Bronchial epithelial cell (primary cell): ENCODE measurements around the gene NPHP1. TPM values are rescaled to one million over a fixed set of nuclear protein-coding genes. Genes with fewer than 3 reads are reported as not detected.
"Not testable (repeated sequence)": the region's sequence is repeated elsewhere in the genome, so short reads cannot be mapped to it uniquely, and the experiment has no call there.

ENCODE experiments used
- DNase-seq: peaks from one replicate; pipeline ENCODE4 v3.0.0-alpha.2; 2010; ENCODE audit warnings: low read depth
- FAIRE-seq: peaks from 2 replicates; lab custom pipeline; 2011; peaks lifted over from hg19 to GRCh38; lab: Jason Lieb, UNC
- H3K27me3 ChIP-seq: 2 replicates; pipeline ENCODE4 v1.5.1; 2011; ENCODE audit warnings: low read length; ENCODE audit not compliant: control insufficient read depth, insufficient read depth
- H3K36me3 ChIP-seq: 2 replicates; pipeline ENCODE4 v1.5.1; 2011; ENCODE audit warnings: low read length; ENCODE audit not compliant: control insufficient read depth, insufficient read depth
- H3K4me3 ChIP-seq: 2 replicates; pipeline ENCODE4 v1.5.1; 2011; ENCODE audit warnings: mild to moderate bottlenecking, low read depth, low read length, control low read depth
- total RNA-seq: library from RNA; depleted of rRNA; stranded (reverse); fragments of >200 nt; gene quantifications from 2 replicates; pipeline ENCODE4 v1.2.1, GENCODE V29; 2014
- TF ChIP-seq, protein P1 (sequence below): IDR thresholded peaks from 2 replicates; pipeline ENCODE4 v1.5.1; 2011; ENCODE audit warnings: mild to moderate bottlenecking, moderate library complexity, low read length, control low read depth, inconsistent platforms; ENCODE audit not compliant: insufficient read depth, severe bottlenecking

The NPHP1 gene
- total RNA-seq, 1 donor from 2014 or later, result 1.6 TPM

GRCh38 chr2:110166266-110166665 is 38.5 kb downstream of the NPHP1 start:
- H3K27me3 ChIP-seq, result no peaks in the 10 kb centered on the region
- TF ChIP-seq, protein P1, sequence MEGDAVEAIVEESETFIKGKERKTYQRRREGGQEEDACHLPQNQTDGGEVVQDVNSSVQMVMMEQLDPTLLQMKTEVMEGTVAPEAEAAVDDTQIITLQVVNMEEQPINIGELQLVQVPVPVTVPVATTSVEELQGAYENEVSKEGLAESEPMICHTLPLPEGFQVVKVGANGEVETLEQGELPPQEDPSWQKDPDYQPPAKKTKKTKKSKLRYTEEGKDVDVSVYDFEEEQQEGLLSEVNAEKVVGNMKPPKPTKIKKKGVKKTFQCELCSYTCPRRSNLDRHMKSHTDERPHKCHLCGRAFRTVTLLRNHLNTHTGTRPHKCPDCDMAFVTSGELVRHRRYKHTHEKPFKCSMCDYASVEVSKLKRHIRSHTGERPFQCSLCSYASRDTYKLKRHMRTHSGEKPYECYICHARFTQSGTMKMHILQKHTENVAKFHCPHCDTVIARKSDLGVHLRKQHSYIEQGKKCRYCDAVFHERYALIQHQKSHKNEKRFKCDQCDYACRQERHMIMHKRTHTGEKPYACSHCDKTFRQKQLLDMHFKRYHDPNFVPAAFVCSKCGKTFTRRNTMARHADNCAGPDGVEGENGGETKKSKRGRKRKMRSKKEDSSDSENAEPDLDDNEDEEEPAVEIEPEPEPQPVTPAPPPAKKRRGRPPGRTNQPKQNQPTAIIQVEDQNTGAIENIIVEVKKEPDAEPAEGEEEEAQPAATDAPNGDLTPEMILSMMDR, result no peak
- FAIRE-seq (no peak), DNase-seq (no peak)
- H3K4me3 ChIP-seq, result no peak overlapping the region
- H3K36me3 ChIP-seq, result no peaks in the 10 kb centered on the region

- peak; percentile 74 for DNase-seq
- no peaks in the 10 kb centered on the region for H3K36me3 ChIP-seq
- no peak overlapping the region for H3K4me3 ChIP-seq
- no peaks in the 10 kb centered on the region for H3K27me3 ChIP-seq
- FAIRE-seq, result no peak
- TF ChIP-seq, protein P1, result peak; percentile 69
Measured at GRCh38 chr2:110157153-110157793, 47.5 kb downstream of the NPHP1 start.

DNA sequence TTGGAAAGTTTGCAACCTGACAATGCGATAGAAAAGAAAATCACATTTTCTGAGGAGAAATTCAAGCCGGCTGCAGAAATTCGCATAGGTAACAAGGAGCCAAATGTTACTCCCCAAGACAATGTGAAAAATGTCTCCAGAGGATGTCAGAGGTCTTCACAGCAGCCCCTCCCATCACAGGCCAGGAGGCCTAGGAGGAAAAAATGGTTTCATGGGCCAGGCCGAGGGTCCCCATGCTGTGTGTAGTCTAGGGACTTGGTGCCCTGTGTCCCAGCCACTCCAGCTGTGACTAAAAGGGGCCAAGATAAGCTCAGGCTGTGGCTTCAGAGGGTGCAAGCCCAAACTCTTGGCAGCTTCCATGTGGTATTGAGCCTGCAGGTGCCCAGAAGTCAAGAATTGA is 50.0 kb downstream of the NPHP1 start:
- H3K27me3 ChIP-seq, H3K4me3 ChIP-seq, DNase-seq, FAIRE-seq, H3K36me3 ChIP-seq: not testable (repeated sequence)

GRCh38 chr2:110154188-110154587 is 50.6 kb downstream of the NPHP1 start:
- not testable (repeated sequence) for DNase-seq, H3K36me3 ChIP-seq, H3K4me3 ChIP-seq, FAIRE-seq, H3K27me3 ChIP-seq

DNA sequence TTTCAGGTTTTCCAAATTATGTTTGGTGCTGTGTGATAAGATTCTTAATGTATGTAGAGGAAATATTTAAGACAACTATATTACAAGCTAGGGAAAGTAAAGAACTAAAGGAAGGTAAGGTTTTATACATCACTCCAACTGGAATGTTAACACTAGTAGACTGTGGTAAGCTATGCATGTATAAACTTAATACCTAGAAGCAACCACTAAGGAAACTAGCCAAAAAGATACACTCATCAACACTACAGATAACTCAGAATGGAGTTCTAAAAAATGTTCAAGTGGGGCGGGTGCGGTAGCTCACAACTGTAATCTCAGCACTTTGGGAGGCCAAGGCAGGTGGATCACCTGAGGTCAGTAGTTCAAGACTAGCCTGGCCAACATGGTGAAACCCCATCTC is 51.4 kb downstream of the NPHP1 start:
- FAIRE-seq (no peak), DNase-seq (peak; percentile 72)
- H3K4me3 ChIP-seq, result no peak overlapping the region
- TF ChIP-seq, protein P1, result no peak
- no peaks in the 10 kb centered on the region for H3K36me3 ChIP-seq
- no peaks in the 10 kb centered on the region for H3K27me3 ChIP-seq

- TF ChIP-seq, protein P1, result no peak
- Histone ChIP-seq H3K27me3 (no peaks in the 10 kb centered on the region), H3K4me3 (no peak overlapping the region), H3K36me3 (no peaks in the 10 kb centered on the region)
- FAIRE-seq, result no peak
- DNase-seq, result no peak
Measured at GRCh38 chr2:110152943-110153342, 51.9 kb downstream of the NPHP1 start.
